ENCODE data around the gene CARS1. TPM values are rescaled to one million over a fixed set of nuclear protein-coding genes. Genes with fewer than 3 reads are reported as not detected.

Gene CARS1
- total and polyA plus RNA-seq, 7 donors, result 24.2 to 78.6 (median 52.0) TPM

GRCh38 chr11:3022982-3023381, 34.2 kb downstream of the CARS1 start:
- no peak for TF ChIP-seq CTCF (IDR thresholded peaks at IDR 0.05)
- no peaks in the 10 kb centered on the region for H3K4me1 ChIP-seq
- intact Hi-C loops (cut with DNase I), result loop anchor here in 1 of 2 donors (5.0 kb wide), 1 partner anchor 46 kb away; no protein-coding TSS in a partner anchor
- ATAC-seq (peak in 2 of 4 donors; percentile 29 to 42), DNase-seq (no peak)
- WGBS, 3 donors, result 83 to 85% (median 84%) methylated on average over 4 of the region's 4 CpGs
- H3K9me3 ChIP-seq, result no peaks in the 10 kb centered on the region
- peaks cover 6 to 73% of the 10 kb centered on the region in 2 donors for H3K36me3 ChIP-seq (ENCODE audit: insufficient read depth in 1 of 2, low read depth in 1 of 2)
- H3K27me3 ChIP-seq (ENCODE audit: insufficient read depth in 3 of 3, low read length in 2 of 3), result no peaks in the 10 kb centered on the region
- no peak overlapping the region for H3K4me3 ChIP-seq
- no peak overlapping the region for H3K27ac ChIP-seq

- intact Hi-C loops (cut with DNase I), result loop anchor here in 1 of 2 donors (5.0 kb wide), 1 partner anchor 45 kb away; no protein-coding TSS in a partner anchor
- peaks cover 6 to 73% of the 10 kb centered on the region in 2 donors for H3K36me3 ChIP-seq (ENCODE audit: insufficient read depth in 1 of 2, low read depth in 1 of 2)
- H3K27ac ChIP-seq, result no peak overlapping the region
- H3K4me3 ChIP-seq, result no peak overlapping the region
- no peak for TF ChIP-seq CTCF (IDR thresholded peaks at IDR 0.05)
- no peaks in the 10 kb centered on the region for H3K27me3 ChIP-seq (ENCODE audit: insufficient read depth in 3 of 3, low read length in 2 of 3)
- WGBS, 3 donors, result 84 to 87% (median 84%) methylated on average over 14 of the region's 14 CpGs
- no peaks in the 10 kb centered on the region for H3K9me3 ChIP-seq
- peak in 3 of 4 donors; percentile 25 to 44 (median 42) for ATAC-seq
- no peak for DNase-seq
- no peaks in the 10 kb centered on the region for H3K4me1 ChIP-seq
Observed at GRCh38 chr11:3022300-3022967, 34.8 kb downstream of the CARS1 start.

GRCh38 chr11:3021125-3021524, 36.1 kb downstream of the CARS1 start:
- Histone ChIP-seq H3K4me3 (no peak overlapping the region), H3K9me3 (no peaks in the 10 kb centered on the region), H3K27me3 (ENCODE audit: insufficient read depth in 3 of 3, low read length in 2 of 3) (no peaks in the 10 kb centered on the region), H3K36me3 (ENCODE audit: insufficient read depth in 1 of 2, low read depth in 1 of 2) (peaks cover 6 to 74% of the 10 kb centered on the region in 2 donors), H3K27ac (no peak overlapping the region), H3K4me1 (no peaks in the 10 kb centered on the region)
- ATAC-seq (peak; percentile 65 to 78 (median 70)), DNase-seq (no peak)
- intact Hi-C loops (cut with DNase I), result loop anchor here in 1 of 2 donors (5.0 kb wide), 1 partner anchor 44 kb away; no protein-coding TSS in a partner anchor
- peak; percentile 37 for TF ChIP-seq CTCF (IDR thresholded peaks at IDR 0.05)
- WGBS, 3 donors, result 32 to 45% (median 38%) methylated on average over 4 of the region's 4 CpGs

- Histone ChIP-seq H3K4me3 (no peak overlapping the region), H3K27me3 (ENCODE audit: insufficient read depth in 3 of 3, low read length in 2 of 3) (no peaks in the 10 kb centered on the region), H3K36me3 (ENCODE audit: insufficient read depth in 1 of 2, low read depth in 1 of 2) (peaks cover 10 to 74% of the 10 kb centered on the region in 2 donors), H3K27ac (no peak overlapping the region), H3K9me3 (no peaks in the 10 kb centered on the region), H3K4me1 (no peaks in the 10 kb centered on the region)
- TF ChIP-seq CTCF (IDR thresholded peaks at IDR 0.05), result no peak
- intact Hi-C loops (cut with DNase I), result loop anchor here in 1 of 2 donors (5.0 kb wide), 1 partner anchor 43 kb away; no protein-coding TSS in a partner anchor
- DNase-seq (no peak), ATAC-seq (no peak)
- 92 to 95% (median 93%) methylated on average over 12 of the region's 12 CpGs for WGBS, 3 donors
Observed at GRCh38 chr11:3020011-3020410, 37.2 kb downstream of the CARS1 start.
